C4-2B (cell line): ENCODE results near the gene TBX19.

Source experiments
- H3K27ac ChIP-seq: fragments of 450-650 bp; 2 replicates; pipeline ENCODE4 v1.5.1; 2017
- CTCF ChIP-seq: fragments of 450-650 bp; conservative IDR thresholded peaks from 2 replicates; pipeline ENCODE4 v1.5.1; 2017; ENCODE audit warnings: mild to moderate bottlenecking
- ZFX ChIP-seq: fragments of 450-650 bp; IDR thresholded peaks from 2 replicates; pipeline ENCODE4 v1.6.1; 2017

Gene TBX19

GRCh38 chr1:168303716-168304540 lies 23.3 kb downstream of the TBX19 start:
- TF ChIP-seq CTCF (no peak), ZFX (no peak)
- no peak overlapping the region for H3K27ac ChIP-seq

GRCh38 chr1:168304865-168305264 lies 24.2 kb downstream of the TBX19 start:
- TF ChIP-seq ZFX (no peak), CTCF (no peak)
- H3K27ac ChIP-seq, result no peak overlapping the region

GRCh38 chr1:168312718-168313604 lies 32.3 kb downstream of the TBX19 start:
- no peak overlapping the region for H3K27ac ChIP-seq
- TF ChIP-seq CTCF, result no peak
- no peak for TF ChIP-seq ZFX

- no peak for TF ChIP-seq CTCF
- TF ChIP-seq ZFX, result no peak
- no peak overlapping the region for H3K27ac ChIP-seq
Measured at GRCh38 chr1:168316142-168316541, 35.5 kb downstream of the TBX19 start.

- no peak overlapping the region for H3K27ac ChIP-seq
- no peak for TF ChIP-seq ZFX
- no peak for TF ChIP-seq CTCF
Measured at GRCh38 chr1:168317309-168317708, 36.6 kb downstream of the TBX19 start.

GRCh38 chr1:168319691-168320090 lies 39.0 kb downstream of the TBX19 start:
- no peak for TF ChIP-seq ZFX
- no peak for TF ChIP-seq CTCF
- no peak overlapping the region for H3K27ac ChIP-seq

- H3K27ac ChIP-seq, result no peak overlapping the region
- no peak for TF ChIP-seq ZFX
- TF ChIP-seq CTCF, result no peak
Measured at GRCh38 chr1:168320149-168320548, 39.5 kb downstream of the TBX19 start.
